ENCODE measurements around the gene TAF4B. TPM values are rescaled to one million over a fixed set of nuclear protein-coding genes. Genes with fewer than 3 reads are reported as not detected.

The TAF4B gene
- total RNA-seq, 1 donor from 2014 or later = 7.2 TPM

- DNase-seq = peak; percentile 54
Observed at GRCh38 chr18:26383454-26384270, 157.4 kb downstream of the TAF4B start.

GRCh38 chr18:26386002-26386401 lies 159.8 kb downstream of the TAF4B start:
- DNase-seq = peak; percentile 29

- no peak for DNase-seq
Observed at GRCh38 chr18:26386441-26386840, 160.2 kb downstream of the TAF4B start.

- DNase-seq = no peak
Observed at GRCh38 chr18:26394047-26394654, 167.9 kb downstream of the TAF4B start.

GRCh38 chr18:26397019-26397418 lies 170.8 kb downstream of the TAF4B start:
- no peak for DNase-seq

GRCh38 chr18:26403491-26403890 lies 177.2 kb downstream of the TAF4B start:
- DNase-seq = peak; percentile 41

GRCh38 chr18:26405190-26405801 lies 179.1 kb downstream of the TAF4B start:
- DNase-seq = no peak

GRCh38 chr18:26406324-26406723 lies 180.1 kb downstream of the TAF4B start:
- DNase-seq = no peak

- no peak for DNase-seq
Observed at GRCh38 chr18:26406854-26407517, 180.7 kb downstream of the TAF4B start.

- no peak for DNase-seq
Observed at GRCh38 chr18:26407736-26408601, 181.7 kb downstream of the TAF4B start.

GRCh38 chr18:26409091-26409490 lies 182.8 kb downstream of the TAF4B start:
- DNase-seq = no peak

GRCh38 chr18:26414901-26415440 lies 188.7 kb downstream of the TAF4B start:
- no peak for DNase-seq

GRCh38 chr18:26415631-26416030 lies 189.4 kb downstream of the TAF4B start:
- no peak for DNase-seq

- DNase-seq = no peak
Observed at GRCh38 chr18:26416652-26417150, 190.5 kb downstream of the TAF4B start.

- DNase-seq = no peak
Observed at GRCh38 chr18:26417190-26417589, 190.9 kb downstream of the TAF4B start.

GRCh38 chr18:26418225-26418624 lies 192.0 kb downstream of the TAF4B start:
- DNase-seq = no peak

- no peak for DNase-seq
Observed at GRCh38 chr18:26419746-26420145, 193.5 kb downstream of the TAF4B start.

- no peak for DNase-seq
Observed at GRCh38 chr18:26421503-26421902, 195.3 kb downstream of the TAF4B start.

- no peak for DNase-seq
Observed at GRCh38 chr18:26421931-26422330, 195.7 kb downstream of the TAF4B start.

- no peak for DNase-seq
Observed at GRCh38 chr18:26422472-26423162, 196.4 kb downstream of the TAF4B start.
